Naive B cell (primary cell): ENCODE measurements around the gene VAV2. TPM values are rescaled to one million over a fixed set of nuclear protein-coding genes. Genes with fewer than 3 reads are reported as not detected.
A peak's percentile ranks its signal among the peaks of the same experiment; 100 is the strongest.

ENCODE experiments used
- ATAC-seq, 2 donors: fragments of 150-1000 bp; cut with Tn5 transposase; 2 replicates each; pipeline ENCODE4 v1.10.0; 2021; ENCODE audit warnings: low read depth in 2 of 2, mild to moderate bottlenecking in 2 of 2, moderate library complexity in 2 of 2
- DNase-seq: peaks from one replicate; pipeline ENCODE4 v3.0.0; 2022
- H3K27ac Mint-ChIP-seq, 6 donors: one replicate each; pipeline ENCODE4 v1.8.0; 2020 to 2022; ENCODE audit warnings: mild to moderate bottlenecking in 6 of 6, mixed read lengths in 6 of 6, moderate library complexity in 5 of 6, inconsistent platforms in 2 of 6
- H3K27me3 Mint-ChIP-seq, 3 donors: one replicate each; pipeline ENCODE4 v1.8.0; 2021 to 2022; ENCODE audit warnings: mixed read lengths in 3 of 3, mild to moderate bottlenecking in 1 of 3
- H3K36me3 Mint-ChIP-seq, 2 donors: one replicate each; pipeline ENCODE4 v1.8.0; 2020 to 2022; ENCODE audit warnings: mixed read lengths in 2 of 2, inconsistent platforms in 1 of 2, mild to moderate bottlenecking in 1 of 2
- H3K4me1 Mint-ChIP-seq, 3 donors: one replicate each; pipeline ENCODE4 v1.8.0; 2020 to 2022; ENCODE audit warnings: mixed read lengths in 3 of 3, inconsistent platforms in 1 of 3, mild to moderate bottlenecking in 1 of 3, moderate library complexity in 1 of 3
- H3K4me3 Mint-ChIP-seq, 8 donors: one replicate each; pipeline ENCODE4 v1.8.0; 2020 to 2022; ENCODE audit warnings: mild to moderate bottlenecking in 8 of 8, mixed read lengths in 8 of 8, moderate library complexity in 8 of 8, inconsistent platforms in 2 of 8
- H3K9me3 Mint-ChIP-seq, 7 donors: one replicate each; pipeline ENCODE4 v1.8.0; 2020 to 2022; ENCODE audit warnings: mixed read lengths in 7 of 7, mild to moderate bottlenecking in 5 of 7, inconsistent platforms in 2 of 7, moderate library complexity in 1 of 7
- polyA plus RNA-seq, 6 donors: library from polyadenylated mRNA; unstranded; fragments of 300-500 nt; fragmentation: Illumina TruSeq; gene quantifications; one replicate each; pipeline ENCODE4 v1.2.3, GENCODE V29; 2021; ENCODE audit warnings: low read depth in 6 of 6

Gene VAV2
- polyA plus RNA-seq, 6 donors from 2014 or later = 5.7 to 33.3 (median 15.2) TPM

DNA sequence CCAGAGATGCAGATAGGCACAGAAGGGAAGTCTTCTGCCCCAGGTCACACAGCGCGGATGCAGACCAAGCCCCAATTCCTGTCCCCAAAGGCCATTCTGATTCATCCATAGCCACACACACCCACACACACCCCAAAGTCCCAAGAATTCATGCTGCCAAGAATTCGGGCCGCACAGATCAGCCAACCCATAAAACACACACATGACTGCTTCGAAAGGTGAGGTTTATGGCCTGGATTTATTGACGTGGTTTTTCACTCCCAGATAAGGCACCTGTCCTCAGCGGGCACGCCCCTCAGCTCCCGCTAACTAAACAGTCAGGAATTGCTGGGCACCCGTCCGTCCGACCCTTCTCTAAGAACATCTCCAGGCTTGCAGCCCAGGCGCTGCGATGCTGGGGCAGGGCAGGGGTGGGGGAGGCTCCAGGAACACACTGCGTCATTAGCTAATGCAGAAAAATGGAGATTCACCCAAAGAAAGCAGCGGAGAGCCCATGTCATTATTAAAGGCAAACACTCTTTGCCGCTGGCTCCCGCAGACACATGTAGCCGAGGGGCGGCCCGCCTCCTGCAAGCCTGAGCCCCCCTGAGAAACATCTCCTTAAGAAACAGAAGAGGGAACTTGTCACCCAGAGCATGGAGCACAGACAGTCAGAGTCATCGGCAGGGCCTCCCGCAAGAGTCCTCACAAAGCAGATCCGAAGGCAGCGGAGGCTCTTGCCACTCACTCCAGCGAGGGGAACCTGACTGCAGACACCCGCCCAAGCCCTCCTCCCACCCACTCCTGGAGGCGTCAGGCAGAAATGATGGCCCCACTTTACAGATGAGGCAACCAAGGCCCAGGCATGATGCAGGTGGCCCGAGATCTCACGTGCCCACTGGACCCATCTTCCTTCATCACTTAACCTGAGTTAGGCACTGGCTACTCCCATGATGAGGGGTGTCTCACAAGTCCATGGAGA lies 19.9 kb downstream of the VAV2 start:
- no peaks in the 10 kb centered on the region for H3K36me3 Mint-ChIP-seq
- peaks cover 66 to 91% (median 88%) of the 10 kb centered on the region in 3 donors for H3K4me1 Mint-ChIP-seq
- ATAC-seq (no peak), DNase-seq (no peak)
- H3K27me3 Mint-ChIP-seq = no peaks in the 10 kb centered on the region
- no peaks in the 10 kb centered on the region for H3K9me3 Mint-ChIP-seq
- H3K4me3 Mint-ChIP-seq = peak overlapping the region in 7 of 8 donors; percentile 54 to 76 (median 62)
- H3K27ac Mint-ChIP-seq = peak overlapping the region in 4 of 6 donors; percentile 69 to 95 (median 86)

DNA sequence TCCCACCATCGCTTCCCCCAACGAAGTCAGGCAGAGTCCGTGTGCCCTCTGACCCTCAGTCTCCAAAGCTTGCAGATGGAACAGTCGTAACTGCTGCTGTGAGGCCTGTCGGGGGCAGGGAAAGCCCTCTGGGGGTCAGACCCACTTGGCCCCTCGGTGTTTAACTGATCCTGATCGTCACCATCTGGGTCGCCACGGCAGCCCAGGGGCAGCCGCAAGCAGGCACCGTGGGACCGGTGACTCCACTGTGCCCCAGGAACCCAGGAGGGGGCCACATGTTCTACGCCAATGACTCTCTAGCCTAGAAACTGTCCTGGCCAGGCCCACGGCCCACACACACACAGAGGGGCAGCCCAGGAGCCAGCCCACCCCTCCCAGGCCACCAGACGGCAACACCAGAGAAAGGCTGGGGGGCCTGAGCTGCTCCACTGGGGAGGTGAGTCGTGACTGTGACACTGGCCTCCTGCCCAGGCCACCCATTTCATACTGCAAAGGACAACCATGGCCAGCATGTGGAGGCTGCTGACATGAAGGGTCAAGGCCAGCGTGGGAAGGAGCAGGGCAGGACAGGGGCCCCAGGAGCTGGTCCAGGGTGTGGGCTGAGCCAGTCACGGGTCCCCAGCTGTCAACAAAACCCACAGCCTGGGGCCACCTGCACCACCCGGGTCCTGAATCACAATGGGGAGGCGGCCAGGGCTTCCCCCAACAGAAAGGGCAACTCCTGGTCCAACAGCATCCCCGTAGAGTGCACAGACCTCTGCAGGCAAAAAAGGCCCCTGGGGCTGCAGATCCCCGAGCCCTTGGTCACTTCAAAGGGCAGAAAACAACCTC lies 20.8 kb downstream of the VAV2 start:
- H3K27ac Mint-ChIP-seq = peak overlapping the region in 4 of 6 donors; percentile 9 to 95 (median 84)
- H3K4me1 Mint-ChIP-seq = peaks cover 67 to 93% (median 90%) of the 10 kb centered on the region in 3 donors
- DNase-seq = no peak
- H3K9me3 Mint-ChIP-seq = no peaks in the 10 kb centered on the region
- peak overlapping the region in 6 of 8 donors; percentile 25 to 66 (median 55) for H3K4me3 Mint-ChIP-seq
- H3K36me3 Mint-ChIP-seq = no peaks in the 10 kb centered on the region
- peak; percentile 22 to 27 for ATAC-seq
- H3K27me3 Mint-ChIP-seq = no peaks in the 10 kb centered on the region

DNA sequence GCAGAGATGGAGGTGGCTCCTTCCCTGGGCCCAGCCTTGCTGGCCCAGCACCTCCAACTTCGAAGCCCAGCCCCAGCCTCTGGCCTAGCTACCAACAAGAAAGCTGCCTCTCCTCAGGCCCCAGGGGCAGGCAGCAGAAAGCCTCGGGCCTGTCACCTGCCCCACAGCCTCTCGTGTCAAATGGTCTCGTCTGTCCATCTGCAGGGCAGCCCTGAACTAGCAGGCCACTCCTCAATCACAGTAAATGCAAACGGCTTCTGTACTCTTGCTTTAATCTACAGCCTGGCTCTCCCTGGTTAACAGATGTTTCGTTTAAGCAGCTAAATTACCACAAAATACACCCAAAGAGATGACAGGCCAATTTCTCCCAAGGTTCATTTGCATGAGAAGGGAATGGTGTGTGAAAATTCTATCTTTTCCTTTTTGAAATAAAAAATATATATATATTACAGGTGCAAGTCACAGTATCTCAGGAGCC lies 21.5 kb downstream of the VAV2 start:
- no peaks in the 10 kb centered on the region for H3K36me3 Mint-ChIP-seq
- H3K27ac Mint-ChIP-seq = peak overlapping the region in 4 of 6 donors; percentile 9 to 92 (median 82)
- no peaks in the 10 kb centered on the region for H3K27me3 Mint-ChIP-seq
- no peak for DNase-seq
- H3K4me3 Mint-ChIP-seq = peak overlapping the region in 4 of 8 donors; percentile 22 to 74 (median 58)
- no peak for ATAC-seq
- peaks cover 74 to 95% (median 94%) of the 10 kb centered on the region in 3 donors for H3K4me1 Mint-ChIP-seq
- H3K9me3 Mint-ChIP-seq = no peaks in the 10 kb centered on the region

DNA sequence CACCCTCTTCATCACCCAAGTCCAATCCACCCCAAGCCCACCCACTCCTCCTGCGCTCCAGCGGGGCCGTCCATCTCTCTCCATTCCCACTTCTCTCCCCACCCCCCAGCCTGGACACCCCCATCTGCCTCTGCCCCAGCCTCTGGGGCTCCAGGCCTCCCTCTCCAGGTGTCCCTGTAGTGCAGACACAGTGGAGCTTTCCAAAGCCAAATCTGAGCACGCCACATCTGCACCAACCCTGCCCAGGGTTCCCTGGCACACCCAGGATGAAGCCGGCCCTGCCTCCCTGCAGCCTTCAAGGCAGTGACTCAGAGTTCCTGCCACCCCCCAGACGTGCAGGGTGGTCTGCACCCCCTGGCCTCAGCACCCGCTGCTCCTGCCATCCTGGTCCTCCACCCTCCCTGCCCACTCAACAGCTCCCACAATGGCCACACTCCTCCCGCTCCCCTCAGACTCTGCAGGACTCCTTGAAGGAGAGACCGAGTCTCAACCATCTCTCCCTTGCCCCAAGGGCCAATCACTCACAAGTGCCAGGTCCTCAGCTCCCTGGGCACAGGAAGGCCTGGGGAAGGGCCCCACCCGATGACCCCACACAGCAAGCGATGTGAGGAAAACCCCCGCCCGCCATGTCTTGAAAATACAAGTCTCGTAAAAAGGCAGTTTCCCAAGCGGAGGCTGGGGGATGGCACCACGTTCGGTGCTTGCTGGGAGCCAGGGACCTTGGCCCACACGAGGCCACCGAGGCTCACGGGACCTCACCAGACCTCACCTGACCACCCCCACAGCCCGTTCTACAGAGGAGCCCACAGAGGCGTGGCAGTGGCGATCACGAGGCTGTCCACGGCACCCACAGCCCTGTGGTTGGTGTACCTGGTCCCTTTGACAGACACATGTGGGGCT lies 22.2 kb downstream of the VAV2 start:
- H3K4me3 Mint-ChIP-seq = peak overlapping the region in 5 of 8 donors; percentile 15 to 82 (median 73)
- no peak for DNase-seq
- H3K9me3 Mint-ChIP-seq = peaks cover 0 to under 1% (median 0%) of the 10 kb centered on the region in 7 donors
- peak overlapping the region in 4 of 6 donors; percentile 77 to 90 (median 81) for H3K27ac Mint-ChIP-seq
- no peak for ATAC-seq
- no peaks in the 10 kb centered on the region for H3K36me3 Mint-ChIP-seq
- H3K27me3 Mint-ChIP-seq = no peaks in the 10 kb centered on the region
- H3K4me1 Mint-ChIP-seq = peaks cover 70 to 93% (median 89%) of the 10 kb centered on the region in 3 donors

DNA sequence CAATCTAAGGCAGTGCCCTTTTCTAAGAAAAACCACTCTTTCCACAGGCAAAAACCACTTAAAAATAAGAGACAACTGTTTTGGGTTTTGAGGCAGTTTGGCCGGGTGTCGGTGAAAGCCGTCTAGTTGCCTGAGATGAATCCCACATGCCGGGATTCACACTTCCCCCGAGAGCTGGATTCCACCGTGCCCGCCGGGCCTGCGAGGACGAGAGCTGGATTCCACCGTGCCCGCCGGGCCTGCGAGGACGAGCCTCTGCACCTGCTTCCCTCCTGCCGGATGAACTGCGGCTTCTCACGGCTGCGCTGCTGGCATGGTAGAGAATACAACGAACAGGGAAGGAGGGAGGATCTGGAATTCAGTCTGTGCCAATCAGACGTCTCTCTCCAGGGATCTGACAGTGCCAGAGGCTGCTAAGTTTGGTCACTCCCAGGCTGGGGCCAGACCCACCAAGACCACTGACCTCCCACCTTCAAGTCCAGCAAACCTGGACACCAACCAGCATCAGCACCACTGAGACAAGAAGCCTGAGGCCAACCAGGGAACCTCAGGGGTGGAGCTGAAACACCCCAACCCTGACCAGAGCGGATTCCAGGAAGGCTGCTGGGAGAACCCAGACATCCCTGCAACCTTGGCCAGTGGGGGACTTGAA lies 23.0 kb downstream of the VAV2 start:
- Mint-ChIP-seq H3K4me1 (peaks cover 64 to 90% (median 81%) of the 10 kb centered on the region in 3 donors), H3K9me3 (peaks cover 3 to 8% (median 4%) of the 10 kb centered on the region in 7 donors), H3K36me3 (peaks cover 6 to 7% of the 10 kb centered on the region in 2 donors), H3K27me3 (no peaks in the 10 kb centered on the region), H3K27ac (peak overlapping the region in 4 of 6 donors; percentile 27 to 87 (median 67)), H3K4me3 (peak overlapping the region in 4 of 8 donors; percentile 18 to 82 (median 54))
- DNase-seq (no peak), ATAC-seq (no peak)

DNA sequence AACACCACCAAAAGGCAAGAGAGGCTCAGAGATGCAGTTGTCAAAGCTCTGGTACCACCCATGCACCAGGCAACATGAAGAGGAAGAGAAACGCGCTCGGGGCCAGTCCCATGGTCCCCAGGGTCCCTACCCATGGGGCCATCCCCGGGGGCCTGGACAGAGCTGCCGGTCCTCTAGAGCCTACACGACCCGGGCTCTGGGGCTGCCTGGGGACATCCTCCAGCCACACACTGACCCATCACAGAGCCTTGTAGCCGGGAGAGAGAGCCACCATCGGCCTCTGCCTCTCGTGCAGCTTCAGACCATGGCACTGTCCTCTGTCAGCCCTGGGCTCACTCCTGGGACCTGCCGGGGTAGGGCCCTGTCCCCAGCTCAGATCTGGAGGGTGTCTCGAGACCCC lies 23.7 kb downstream of the VAV2 start:
- H3K4me1 Mint-ChIP-seq = peaks cover 60 to 89% (median 79%) of the 10 kb centered on the region in 3 donors

DNA sequence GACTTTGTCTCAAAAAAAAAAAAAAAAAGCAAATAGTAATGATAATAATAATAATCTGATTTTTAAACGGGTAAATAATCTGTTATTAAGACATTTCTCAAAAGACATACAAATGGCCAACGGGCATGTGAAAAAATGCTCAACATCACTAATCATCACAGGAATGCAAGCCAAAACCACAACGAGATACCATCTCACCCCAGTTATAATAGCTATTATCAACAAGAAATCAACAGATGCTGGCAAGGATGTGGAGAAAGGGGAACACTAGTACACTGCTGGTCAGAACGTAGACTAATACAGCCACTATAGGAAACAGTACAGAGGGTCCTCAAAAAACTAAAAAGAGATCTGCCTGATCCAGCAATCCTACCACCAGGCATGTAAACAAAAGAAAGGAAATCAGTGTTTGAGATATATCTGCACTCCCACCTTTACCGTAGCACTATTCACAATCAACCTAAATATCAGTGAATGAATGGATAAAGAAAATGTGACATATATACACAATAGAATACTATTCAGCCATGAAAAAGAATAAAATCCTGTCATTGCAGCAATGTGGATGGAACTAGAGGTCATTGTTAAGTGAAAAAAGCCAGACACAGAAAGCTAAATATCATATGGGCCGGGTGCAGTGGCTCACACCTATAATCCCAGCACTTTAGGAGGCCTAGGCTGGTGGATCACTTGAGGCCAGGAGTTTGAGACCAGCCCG lies 24.9 kb downstream of the VAV2 start:
- peaks cover 56 to 85% (median 77%) of the 10 kb centered on the region in 3 donors for H3K4me1 Mint-ChIP-seq
- H3K36me3 Mint-ChIP-seq = peaks cover 6 to 7% of the 10 kb centered on the region in 2 donors
- DNase-seq (no peak), ATAC-seq (no peak)
- peak overlapping the region in 4 of 8 donors; percentile 9 to 47 (median 18) for H3K4me3 Mint-ChIP-seq
- peak overlapping the region in 3 of 6 donors; percentile 61 to 78 (median 64) for H3K27ac Mint-ChIP-seq
- no peaks in the 10 kb centered on the region for H3K27me3 Mint-ChIP-seq
- H3K9me3 Mint-ChIP-seq = peaks cover 3 to 8% (median 4%) of the 10 kb centered on the region in 7 donors

More for the DNA sequence above, 23.7 kb downstream of the VAV2 start:
- H3K27ac Mint-ChIP-seq = peak overlapping the region in 3 of 6 donors; percentile 42 to 89 (median 61)
- DNase-seq (peak; percentile 38), ATAC-seq (peak; percentile 83 to 86)
- peaks cover 3 to 8% (median 4%) of the 10 kb centered on the region in 7 donors for H3K9me3 Mint-ChIP-seq
- no peaks in the 10 kb centered on the region for H3K27me3 Mint-ChIP-seq
- peaks cover 6 to 7% of the 10 kb centered on the region in 2 donors for H3K36me3 Mint-ChIP-seq
- peak overlapping the region in 7 of 8 donors; percentile 39 to 82 (median 67) for H3K4me3 Mint-ChIP-seq

DNA sequence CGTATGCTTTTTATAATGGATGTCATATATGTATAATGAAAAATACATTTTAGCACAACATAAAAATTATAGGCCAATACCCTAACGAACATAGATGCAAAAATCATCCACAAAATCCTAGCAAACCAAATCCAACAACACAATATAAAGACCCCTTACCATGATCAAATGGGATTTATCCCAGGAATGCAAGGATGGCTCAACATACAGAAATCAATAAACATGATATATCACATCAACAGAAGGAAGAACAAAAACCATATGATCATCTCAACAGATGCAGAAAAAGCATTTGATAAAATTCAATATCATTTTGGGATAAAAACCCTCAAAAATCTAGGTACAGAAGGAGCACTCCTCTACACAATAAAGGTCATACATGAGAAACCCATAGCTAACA lies 27.7 kb downstream of the VAV2 start:
- Mint-ChIP-seq H3K36me3 (peaks cover 6 to 7% of the 10 kb centered on the region in 2 donors), H3K27me3 (no peaks in the 10 kb centered on the region), H3K4me3 (no peak overlapping the region), H3K4me1 (peaks cover 59 to 85% (median 77%) of the 10 kb centered on the region in 3 donors), H3K9me3 (peaks cover 3 to 8% (median 4%) of the 10 kb centered on the region in 7 donors), H3K27ac (no peak overlapping the region)
- DNase-seq = no peak
- no peak for ATAC-seq

DNA sequence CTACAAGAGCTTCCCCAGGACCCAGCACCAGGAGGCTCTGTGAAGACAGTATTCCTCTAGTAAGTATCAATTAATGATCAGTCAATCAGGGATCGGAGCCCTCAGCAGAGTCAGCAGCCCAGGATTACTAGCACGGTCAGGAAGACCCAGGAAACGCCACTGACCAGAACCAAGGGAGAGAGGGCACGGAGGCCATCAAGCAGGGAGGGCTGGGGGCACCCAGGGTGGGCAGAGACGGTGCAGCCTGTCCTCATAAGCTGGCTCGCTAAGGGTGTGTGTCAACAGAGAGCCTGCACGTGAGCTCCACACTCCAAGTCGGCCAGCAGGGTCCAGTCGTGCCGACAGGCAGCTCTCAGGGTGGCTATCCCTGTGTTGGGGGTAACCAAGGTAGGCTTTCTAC lies 29.0 kb downstream of the VAV2 start:
- ATAC-seq (no peak), DNase-seq (no peak)
- Mint-ChIP-seq H3K9me3 (peaks cover 3 to 8% (median 4%) of the 10 kb centered on the region in 7 donors), H3K27me3 (no peaks in the 10 kb centered on the region), H3K36me3 (peaks cover 6 to 7% of the 10 kb centered on the region in 2 donors), H3K27ac (peak overlapping the region in 2 of 6 donors; percentile 24 to 71), H3K4me3 (peak overlapping the region in 3 of 8 donors; percentile 15 to 72 (median 49)), H3K4me1 (peaks cover 59 to 84% (median 76%) of the 10 kb centered on the region in 3 donors)

DNA sequence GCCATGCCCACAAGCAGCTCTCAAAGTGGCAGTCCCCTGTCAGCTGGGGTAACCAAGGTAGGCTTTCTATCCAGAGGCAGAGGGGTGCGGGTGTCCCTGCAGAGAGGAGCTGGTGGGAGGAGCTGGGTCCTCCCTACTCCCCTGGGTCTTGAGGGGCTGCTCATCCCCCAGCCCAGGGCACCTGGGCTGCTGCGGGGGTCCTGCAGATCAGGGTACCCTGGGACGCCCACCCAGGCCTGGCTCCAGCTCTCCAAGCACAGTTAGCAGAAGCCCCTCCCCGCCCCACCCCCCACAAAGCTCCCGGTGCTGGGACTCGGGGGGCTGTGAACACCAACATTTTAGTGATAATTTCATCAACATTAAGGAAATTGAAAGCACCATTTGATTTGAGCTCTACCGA lies 29.8 kb downstream of the VAV2 start:
- H3K27ac Mint-ChIP-seq = no peak overlapping the region
- no peak for DNase-seq
- H3K27me3 Mint-ChIP-seq = no peaks in the 10 kb centered on the region
- H3K9me3 Mint-ChIP-seq = peaks cover 3 to 8% (median 4%) of the 10 kb centered on the region in 7 donors
- peaks cover 6 to 7% of the 10 kb centered on the region in 2 donors for H3K36me3 Mint-ChIP-seq
- no peak for ATAC-seq
- peaks cover 56 to 80% (median 72%) of the 10 kb centered on the region in 3 donors for H3K4me1 Mint-ChIP-seq
- H3K4me3 Mint-ChIP-seq = peak overlapping the region in 3 of 8 donors; percentile 72 to 88 (median 78)
